Trophoblast cell (in vitro differentiated cells and primary cell): ENCODE data around the gene NUAK1.
A peak's percentile ranks its signal among the peaks of the same experiment; 100 is the strongest.

Experiments used
- DNase-seq, 2 donors: peaks; one replicate each; pipeline ENCODE4 v3.0.0-alpha.2; 2016
- H2AFZ ChIP-seq: 2 replicates; pipeline ENCODE4 v1.6.1; 2013; ENCODE audit warnings: low read length, moderate library complexity, mild to moderate bottlenecking; ENCODE audit not compliant: insufficient read depth, poor library complexity
- H2AK5ac ChIP-seq: 2 replicates; pipeline ENCODE4 v1.6.1; 2013; ENCODE audit warnings: mild to moderate bottlenecking, low read length
- H2BK120ac ChIP-seq: 2 replicates; pipeline ENCODE4 v1.6.1; 2013; ENCODE audit warnings: low read length, mild to moderate bottlenecking, moderate library complexity; ENCODE audit not compliant: insufficient read depth, poor library complexity
- H2BK12ac ChIP-seq: 2 replicates; pipeline ENCODE4 v1.6.1; 2013; ENCODE audit warnings: mild to moderate bottlenecking, low read length, moderate library complexity
- H2BK5ac ChIP-seq: 2 replicates; pipeline ENCODE4 v1.6.1; 2013; ENCODE audit warnings: low read length, low read depth, moderate library complexity, mild to moderate bottlenecking; ENCODE audit not compliant: poor library complexity
- H3K14ac ChIP-seq: 2 replicates; pipeline ENCODE4 v1.6.1; 2013; ENCODE audit warnings: mild to moderate bottlenecking, low read length
- H3K18ac ChIP-seq: 2 replicates; pipeline ENCODE4 v1.6.1; 2013; ENCODE audit warnings: mild to moderate bottlenecking, low read length
- H3K23ac ChIP-seq: 2 replicates; pipeline ENCODE4 v1.6.1; 2013; ENCODE audit warnings: low read length
- H3K27ac ChIP-seq: 2 replicates; pipeline ENCODE4 v1.5.1; 2013; ENCODE audit warnings: low read depth, mild to moderate bottlenecking, inconsistent platforms, low read length, moderate library complexity
- H3K27me3 ChIP-seq: 2 replicates; pipeline ENCODE4 v1.6.1; 2013; ENCODE audit warnings: inconsistent platforms, mild to moderate bottlenecking, low read length, moderate library complexity; ENCODE audit not compliant: insufficient read depth
- H3K36me3 ChIP-seq, 2 experiments: 1 replicate in 1 of 2; 2 replicates in 1 of 2; pipeline ENCODE4 v1.6.1; 2013; ENCODE audit warnings: low read length in 2 of 2, mild to moderate bottlenecking in 2 of 2, moderate library complexity in 1 of 2; ENCODE audit not compliant: insufficient read depth in 2 of 2, control insufficient read depth in 1 of 2
- H3K4ac ChIP-seq: 2 replicates; pipeline ENCODE4 v1.6.1; 2013; ENCODE audit warnings: low read depth, mild to moderate bottlenecking, low read length, moderate library complexity
- H3K4me1 ChIP-seq, 2 experiments: 1 replicate in 1 of 2; 2 replicates in 1 of 2; pipeline ENCODE4 v1.6.1; 2013; ENCODE audit warnings: low read length in 2 of 2, mild to moderate bottlenecking in 2 of 2, moderate library complexity in 1 of 2; ENCODE audit not compliant: insufficient read depth in 2 of 2, control insufficient read depth in 1 of 2
- H3K4me2 ChIP-seq: 2 replicates; pipeline ENCODE4 v1.6.1; 2013; ENCODE audit warnings: inconsistent platforms, mild to moderate bottlenecking, low read length, moderate library complexity
- H3K4me3 ChIP-seq: 2 replicates; pipeline ENCODE4 v1.5.1; 2013; ENCODE audit warnings: mild to moderate bottlenecking, low read depth, low read length, inconsistent platforms
- H3K79me1 ChIP-seq: one replicate; pipeline ENCODE4 v1.6.1; 2013; ENCODE audit warnings: low read length
- H3K79me2 ChIP-seq: 2 replicates; pipeline ENCODE4 v1.6.1; 2013; ENCODE audit warnings: low read length, mild to moderate bottlenecking; ENCODE audit not compliant: control insufficient read depth, insufficient read depth, poor library complexity
- H3K9ac ChIP-seq: 2 replicates; pipeline ENCODE4 v1.6.1; 2013; ENCODE audit warnings: mild to moderate bottlenecking, low read length
- H3K9me3 ChIP-seq: 2 replicates; pipeline ENCODE4 v1.6.1; 2013; ENCODE audit warnings: low read depth, mild to moderate bottlenecking, control low read depth, inconsistent platforms, low read length; ENCODE audit not compliant: insufficient read depth
- H4K12ac ChIP-seq: 2 replicates; pipeline ENCODE4 v1.6.1; 2013; ENCODE audit warnings: low read depth, mild to moderate bottlenecking, low read length, moderate library complexity
- H4K8ac ChIP-seq: 2 replicates; pipeline ENCODE4 v1.6.1; 2013; ENCODE audit warnings: low read depth, mild to moderate bottlenecking, low read length, moderate library complexity
- H4K91ac ChIP-seq: one replicate; pipeline ENCODE4 v1.6.1; 2013; ENCODE audit warnings: low read depth, mild to moderate bottlenecking, low read length, moderate library complexity
- WGBS: extraction: QIAGEN DNeasy Blood & Tissue Kit; methylation state at CpG from one replicate; pipeline ENCODE4 v1.1.7; 2013; ENCODE audit warnings: missing lambda C conversion rate; ENCODE audit not compliant: insufficient read length, insufficient coverage; ENCODE audit errors: extremely low coverage; 5-methylcytosine and 5-hydroxymethylcytosine counted together

Gene NUAK1

GRCh38 chr12:106030210-106031071 lies 108.3 kb downstream of the NUAK1 start:
- Histone ChIP-seq H3K14ac (peak overlapping the region; percentile 63), H2BK120ac (peak overlapping the region; percentile 94), H4K91ac (peak overlapping the region; percentile 88), H2BK5ac (peak overlapping the region; percentile 98), H3K9me3 (no peaks in the 10 kb centered on the region), H3K9ac (no peak overlapping the region), H3K79me2 (peaks cover 7% of the 10 kb centered on the region), H4K12ac (no peak overlapping the region), H3K27ac (peak overlapping the region; percentile 98), H3K4ac (peak overlapping the region; percentile 33), H4K8ac (peak overlapping the region; percentile 45), H3K79me1 (peaks cover 55% of the 10 kb centered on the region), H3K36me3 (no peaks in the 10 kb centered on the region), H3K27me3 (no peaks in the 10 kb centered on the region), H3K4me1 (peaks cover 23 to 35% of the 10 kb centered on the region in 2 experiments), H3K18ac (no peak overlapping the region), H2BK12ac (no peak overlapping the region), H3K4me2 (peak overlapping the region; percentile 41), H3K23ac (no peak overlapping the region), H2AK5ac (no peak overlapping the region), H3K4me3 (no peak overlapping the region), H2AFZ (no peak overlapping the region)
- no CpG with 5 or more reads among the region's 12 CpGs for WGBS
- DNase-seq = peak; percentile 70 to 86

GRCh38 chr12:106029532-106029931 lies 109.2 kb downstream of the NUAK1 start:
- Histone ChIP-seq H3K27ac (peak overlapping the region; percentile 93), H3K4me1 (peaks cover 23 to 35% of the 10 kb centered on the region in 2 experiments)

GRCh38 chr12:106027911-106028310 lies 110.8 kb downstream of the NUAK1 start:
- no CpG with 5 or more reads among the region's 6 CpGs for WGBS
- no peak overlapping the region for H2AFZ ChIP-seq
- peak overlapping the region; percentile 4 for H4K8ac ChIP-seq
- no peak overlapping the region for H4K12ac ChIP-seq
- H2AK5ac ChIP-seq = peak overlapping the region; percentile 49
- no peak for DNase-seq
- no peaks in the 10 kb centered on the region for H3K36me3 ChIP-seq
- H3K4me1 ChIP-seq = peaks cover 18 to 29% of the 10 kb centered on the region in 2 experiments
- peak overlapping the region; percentile 9 for H3K18ac ChIP-seq
- no peak overlapping the region for H3K23ac ChIP-seq
- peaks cover 5% of the 10 kb centered on the region for H3K79me2 ChIP-seq
- peak overlapping the region; percentile 92 for H4K91ac ChIP-seq
- peak overlapping the region; percentile 62 for H2BK5ac ChIP-seq
- H3K27me3 ChIP-seq = no peaks in the 10 kb centered on the region
- H3K4ac ChIP-seq = peak overlapping the region; percentile 3
- no peaks in the 10 kb centered on the region for H3K9me3 ChIP-seq
- peak overlapping the region; percentile 91 for H2BK12ac ChIP-seq
- peak overlapping the region; percentile 75 for H3K14ac ChIP-seq
- peaks cover 45% of the 10 kb centered on the region for H3K79me1 ChIP-seq
- no peak overlapping the region for H3K4me3 ChIP-seq
- no peak overlapping the region for H3K4me2 ChIP-seq
- peak overlapping the region; percentile 88 for H2BK120ac ChIP-seq
- no peak overlapping the region for H3K9ac ChIP-seq
- peak overlapping the region; percentile 88 for H3K27ac ChIP-seq

More at GRCh38 chr12:106029532-106029931, 109.2 kb downstream of the NUAK1 start:
- Histone ChIP-seq H4K91ac (no peak overlapping the region), H2BK12ac (no peak overlapping the region), H3K4me3 (no peak overlapping the region), H3K79me1 (peaks cover 54% of the 10 kb centered on the region), H3K9ac (no peak overlapping the region), H2BK5ac (no peak overlapping the region), H3K4me2 (no peak overlapping the region), H4K12ac (no peak overlapping the region), H3K4ac (no peak overlapping the region), H3K79me2 (peaks cover 7% of the 10 kb centered on the region), H2BK120ac (no peak overlapping the region), H3K14ac (no peak overlapping the region), H3K36me3 (no peaks in the 10 kb centered on the region), H2AK5ac (no peak overlapping the region), H4K8ac (no peak overlapping the region), H2AFZ (no peak overlapping the region), H3K27me3 (no peaks in the 10 kb centered on the region), H3K18ac (no peak overlapping the region), H3K9me3 (no peaks in the 10 kb centered on the region), H3K23ac (no peak overlapping the region)
- peak in 1 of 2 donors; percentile 69 for DNase-seq
- WGBS = no CpG with 5 or more reads among the region's 1 CpG

GRCh38 chr12:106027286-106027685 lies 111.5 kb downstream of the NUAK1 start:
- Histone ChIP-seq H2AFZ (no peak overlapping the region), H3K4me1 (peaks cover 17 to 24% of the 10 kb centered on the region in 2 experiments), H3K27ac (peak overlapping the region; percentile 88), H2AK5ac (no peak overlapping the region), H3K9me3 (no peaks in the 10 kb centered on the region), H3K23ac (no peak overlapping the region), H3K18ac (peak overlapping the region; percentile 59), H3K4ac (peak overlapping the region; percentile 23), H3K14ac (peak overlapping the region; percentile 75), H3K79me2 (peaks cover 4% of the 10 kb centered on the region), H4K12ac (no peak overlapping the region), H3K4me2 (no peak overlapping the region), H4K8ac (no peak overlapping the region), H3K27me3 (no peaks in the 10 kb centered on the region), H3K36me3 (no peaks in the 10 kb centered on the region), H3K4me3 (no peak overlapping the region), H2BK5ac (peak overlapping the region; percentile 62), H4K91ac (peak overlapping the region; percentile 92), H2BK12ac (peak overlapping the region; percentile 91), H2BK120ac (peak overlapping the region; percentile 88), H3K79me1 (peaks cover 39% of the 10 kb centered on the region), H3K9ac (no peak overlapping the region)
- no CpG with 5 or more reads among the region's 5 CpGs for WGBS
- no peak for DNase-seq
